Measurements from ENCODE around the gene MAGI1. TPM values are rescaled to one million over a fixed set of nuclear protein-coding genes. Genes with fewer than 3 reads are reported as not detected.

MAGI1 gene
- polyA plus RNA-seq, 1 of the 3 experiments (the other 2 are of a cell fraction), result 10.3 TPM

DNA sequence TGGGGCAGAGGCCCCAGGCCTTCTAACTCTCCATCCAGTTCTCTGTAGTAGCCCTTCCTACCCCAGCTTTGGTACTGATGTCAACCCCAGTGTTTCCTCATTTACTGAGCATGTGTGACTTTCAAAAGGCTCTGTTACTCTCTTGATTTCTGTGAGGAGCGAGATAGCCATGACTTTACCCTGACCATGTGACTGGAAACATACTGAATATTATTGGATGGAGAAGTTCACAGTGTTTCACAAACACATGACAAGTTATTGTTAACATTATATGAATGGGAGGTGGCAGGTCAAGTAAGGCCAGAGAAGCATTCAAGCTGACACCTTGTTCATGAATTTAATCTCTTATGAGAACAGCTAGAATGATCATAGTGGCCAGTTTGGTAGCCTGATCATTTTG lies 53.7 kb downstream of the MAGI1 start:
- no peaks in the 10 kb centered on the region for H3K9me2 ChIP-seq
- H3K9me3 ChIP-seq, result no peaks in the 10 kb centered on the region
- DNase-seq, result no peak
- ChIA-PET CTCF (no interaction called here), POLR2A (no interaction called here)
- peaks cover 0 to under 1% of the 10 kb centered on the region in 2 experiments; a peak in 2 of 4 replicates for H3K4me1 ChIP-seq (ENCODE audit: control insufficient read depth in 1 of 2, insufficient read depth in 2 of 2, low read depth in 1 of 2, low read length in 1 of 2)
- no peak overlapping the region for H3K4me2 ChIP-seq
- H3K79me2 ChIP-seq (ENCODE audit: insufficient read depth), result peaks cover 18% of the 10 kb centered on the region
- TF ChIP-seq MXI1 (IDR thresholded peaks at IDR 0.05; ENCODE audit: low read depth, low read length) (no peak), TEAD4 (IDR thresholded peaks at IDR 0.05; ENCODE audit: borderline replicate concordance, insufficient read depth) (no peak), SIN3A (IDR thresholded peaks at IDR 0.05; ENCODE audit: borderline replicate concordance, low read depth, low read length) (no peak), NRF1 (IDR thresholded peaks at IDR 0.05; ENCODE audit: low read depth, low read length) (no peak), RFX5 (IDR thresholded peaks at IDR 0.05; ENCODE audit: low read length) (no peak), ELF1 (IDR thresholded peaks at IDR 0.05) (no peak)
- TF ChIP-seq, protein P1, sequence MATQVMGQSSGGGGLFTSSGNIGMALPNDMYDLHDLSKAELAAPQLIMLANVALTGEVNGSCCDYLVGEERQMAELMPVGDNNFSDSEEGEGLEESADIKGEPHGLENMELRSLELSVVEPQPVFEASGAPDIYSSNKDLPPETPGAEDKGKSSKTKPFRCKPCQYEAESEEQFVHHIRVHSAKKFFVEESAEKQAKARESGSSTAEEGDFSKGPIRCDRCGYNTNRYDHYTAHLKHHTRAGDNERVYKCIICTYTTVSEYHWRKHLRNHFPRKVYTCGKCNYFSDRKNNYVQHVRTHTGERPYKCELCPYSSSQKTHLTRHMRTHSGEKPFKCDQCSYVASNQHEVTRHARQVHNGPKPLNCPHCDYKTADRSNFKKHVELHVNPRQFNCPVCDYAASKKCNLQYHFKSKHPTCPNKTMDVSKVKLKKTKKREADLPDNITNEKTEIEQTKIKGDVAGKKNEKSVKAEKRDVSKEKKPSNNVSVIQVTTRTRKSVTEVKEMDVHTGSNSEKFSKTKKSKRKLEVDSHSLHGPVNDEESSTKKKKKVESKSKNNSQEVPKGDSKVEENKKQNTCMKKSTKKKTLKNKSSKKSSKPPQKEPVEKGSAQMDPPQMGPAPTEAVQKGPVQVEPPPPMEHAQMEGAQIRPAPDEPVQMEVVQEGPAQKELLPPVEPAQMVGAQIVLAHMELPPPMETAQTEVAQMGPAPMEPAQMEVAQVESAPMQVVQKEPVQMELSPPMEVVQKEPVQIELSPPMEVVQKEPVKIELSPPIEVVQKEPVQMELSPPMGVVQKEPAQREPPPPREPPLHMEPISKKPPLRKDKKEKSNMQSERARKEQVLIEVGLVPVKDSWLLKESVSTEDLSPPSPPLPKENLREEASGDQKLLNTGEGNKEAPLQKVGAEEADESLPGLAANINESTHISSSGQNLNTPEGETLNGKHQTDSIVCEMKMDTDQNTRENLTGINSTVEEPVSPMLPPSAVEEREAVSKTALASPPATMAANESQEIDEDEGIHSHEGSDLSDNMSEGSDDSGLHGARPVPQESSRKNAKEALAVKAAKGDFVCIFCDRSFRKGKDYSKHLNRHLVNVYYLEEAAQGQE (IDR thresholded peaks at IDR 0.05; ENCODE audit: low read depth, low read length), result no peak
- H3K9ac ChIP-seq, result no peak overlapping the region
- H2AFZ ChIP-seq (ENCODE audit: low read depth), result no peak overlapping the region
- no peaks in the 10 kb centered on the region for H3K36me3 ChIP-seq (replicated peaks in 1 of 2; ENCODE audit: control insufficient read depth in 1 of 2, insufficient read depth in 2 of 2, low read length in 1 of 2)
- H3K4me3 ChIP-seq (ENCODE audit: low read depth in 2 of 2, low read length in 1 of 2), result no peak overlapping the region
- H3K27ac ChIP-seq (ENCODE audit: low read depth in 2 of 2, low read length in 1 of 2), result no peak overlapping the region
- H4K20me1 ChIP-seq (ENCODE audit: insufficient read depth), result no peaks in the 10 kb centered on the region
- H3F3A ChIP-seq (replicated peaks; ENCODE audit: insufficient read depth), result no peaks in the 10 kb centered on the region
- WGBS (ENCODE audit: low lambda C conversion rate), result 91% methylated on average over 1 of the region's 1 CpG
- no peaks in the 10 kb centered on the region for H3K27me3 ChIP-seq (ENCODE audit: insufficient read depth)

DNA sequence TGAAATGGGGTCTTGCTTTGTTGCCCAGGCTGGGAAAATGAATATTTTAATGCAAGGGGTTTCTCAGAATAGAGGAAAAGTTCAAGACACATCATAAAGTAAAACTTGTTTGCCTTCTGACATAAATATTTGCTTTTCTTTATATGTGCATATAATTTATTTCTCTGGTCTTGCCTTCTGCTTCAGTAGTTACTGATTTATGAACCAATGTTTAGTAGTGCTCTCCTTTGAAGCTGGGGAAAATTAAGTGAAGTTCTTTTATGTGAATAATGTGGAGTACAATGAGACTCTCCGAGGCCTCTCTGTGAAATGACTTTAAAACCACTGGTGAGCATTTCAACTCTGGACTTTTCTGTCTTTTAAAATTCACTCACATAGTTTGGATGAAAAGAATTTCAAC lies 55.6 kb downstream of the MAGI1 start:
- Histone ChIP-seq H3K27me3 (ENCODE audit: insufficient read depth) (no peaks in the 10 kb centered on the region), H3F3A (replicated peaks; ENCODE audit: insufficient read depth) (no peaks in the 10 kb centered on the region), H3K4me3 (ENCODE audit: low read depth in 2 of 2, low read length in 1 of 2) (no peak overlapping the region), H3K9ac (no peak overlapping the region), H3K4me2 (no peak overlapping the region), H3K27ac (ENCODE audit: low read depth in 2 of 2, low read length in 1 of 2) (no peak overlapping the region), H3K9me3 (no peaks in the 10 kb centered on the region), H3K4me1 (ENCODE audit: control insufficient read depth in 1 of 2, insufficient read depth in 2 of 2, low read depth in 1 of 2, low read length in 1 of 2) (peaks cover 0 to 17% of the 10 kb centered on the region in 2 experiments; a peak in 1 of 4 replicates), H3K9me2 (no peaks in the 10 kb centered on the region), H2AFZ (ENCODE audit: low read depth) (no peak overlapping the region), H3K36me3 (replicated peaks in 1 of 2; ENCODE audit: control insufficient read depth in 1 of 2, insufficient read depth in 2 of 2, low read length in 1 of 2) (no peaks in the 10 kb centered on the region), H4K20me1 (ENCODE audit: insufficient read depth) (no peaks in the 10 kb centered on the region), H3K79me2 (ENCODE audit: insufficient read depth) (peaks cover 23% of the 10 kb centered on the region)
- CTCF ChIA-PET, result no interaction called here
- TF ChIP-seq SIN3A (IDR thresholded peaks at IDR 0.05; ENCODE audit: borderline replicate concordance, low read depth, low read length), result no peak
- no peak for TF ChIP-seq YY1 (IDR thresholded peaks at IDR 0.05; ENCODE audit: low read depth)
- TF ChIP-seq, protein P2, sequence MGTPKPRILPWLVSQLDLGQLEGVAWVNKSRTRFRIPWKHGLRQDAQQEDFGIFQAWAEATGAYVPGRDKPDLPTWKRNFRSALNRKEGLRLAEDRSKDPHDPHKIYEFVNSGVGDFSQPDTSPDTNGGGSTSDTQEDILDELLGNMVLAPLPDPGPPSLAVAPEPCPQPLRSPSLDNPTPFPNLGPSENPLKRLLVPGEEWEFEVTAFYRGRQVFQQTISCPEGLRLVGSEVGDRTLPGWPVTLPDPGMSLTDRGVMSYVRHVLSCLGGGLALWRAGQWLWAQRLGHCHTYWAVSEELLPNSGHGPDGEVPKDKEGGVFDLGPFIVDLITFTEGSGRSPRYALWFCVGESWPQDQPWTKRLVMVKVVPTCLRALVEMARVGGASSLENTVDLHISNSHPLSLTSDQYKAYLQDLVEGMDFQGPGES (IDR thresholded peaks at IDR 0.05; ENCODE audit: low read depth, low read length), result no peak
- TF ChIP-seq TEAD4 (IDR thresholded peaks at IDR 0.05; ENCODE audit: borderline replicate concordance, insufficient read depth), result no peak
- TF ChIP-seq GABPA (IDR thresholded peaks at IDR 0.05; ENCODE audit: low read depth), result no peak
- TF ChIP-seq ELF1 (IDR thresholded peaks at IDR 0.05), result no peak
- no peak for TF ChIP-seq NFIC (IDR thresholded peaks at IDR 0.05; ENCODE audit: borderline replicate concordance)
- TF ChIP-seq FOXJ3 (CRISPR knock-in tag; IDR thresholded peaks at IDR 0.05), result no peak
- TF ChIP-seq SMC3 (IDR thresholded peaks at IDR 0.05; ENCODE audit: low read depth, low read length), result no peak
- TF ChIP-seq, protein P3, sequence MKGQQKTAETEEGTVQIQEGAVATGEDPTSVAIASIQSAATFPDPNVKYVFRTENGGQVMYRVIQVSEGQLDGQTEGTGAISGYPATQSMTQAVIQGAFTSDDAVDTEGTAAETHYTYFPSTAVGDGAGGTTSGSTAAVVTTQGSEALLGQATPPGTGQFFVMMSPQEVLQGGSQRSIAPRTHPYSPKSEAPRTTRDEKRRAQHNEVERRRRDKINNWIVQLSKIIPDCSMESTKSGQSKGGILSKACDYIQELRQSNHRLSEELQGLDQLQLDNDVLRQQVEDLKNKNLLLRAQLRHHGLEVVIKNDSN (IDR thresholded peaks at IDR 0.05; ENCODE audit: borderline replicate concordance, low read depth), result no peak
- TF ChIP-seq, protein P4, sequence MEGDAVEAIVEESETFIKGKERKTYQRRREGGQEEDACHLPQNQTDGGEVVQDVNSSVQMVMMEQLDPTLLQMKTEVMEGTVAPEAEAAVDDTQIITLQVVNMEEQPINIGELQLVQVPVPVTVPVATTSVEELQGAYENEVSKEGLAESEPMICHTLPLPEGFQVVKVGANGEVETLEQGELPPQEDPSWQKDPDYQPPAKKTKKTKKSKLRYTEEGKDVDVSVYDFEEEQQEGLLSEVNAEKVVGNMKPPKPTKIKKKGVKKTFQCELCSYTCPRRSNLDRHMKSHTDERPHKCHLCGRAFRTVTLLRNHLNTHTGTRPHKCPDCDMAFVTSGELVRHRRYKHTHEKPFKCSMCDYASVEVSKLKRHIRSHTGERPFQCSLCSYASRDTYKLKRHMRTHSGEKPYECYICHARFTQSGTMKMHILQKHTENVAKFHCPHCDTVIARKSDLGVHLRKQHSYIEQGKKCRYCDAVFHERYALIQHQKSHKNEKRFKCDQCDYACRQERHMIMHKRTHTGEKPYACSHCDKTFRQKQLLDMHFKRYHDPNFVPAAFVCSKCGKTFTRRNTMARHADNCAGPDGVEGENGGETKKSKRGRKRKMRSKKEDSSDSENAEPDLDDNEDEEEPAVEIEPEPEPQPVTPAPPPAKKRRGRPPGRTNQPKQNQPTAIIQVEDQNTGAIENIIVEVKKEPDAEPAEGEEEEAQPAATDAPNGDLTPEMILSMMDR (IDR thresholded peaks at IDR 0.05), result no peak
- TF ChIP-seq FOXM1 (IDR thresholded peaks at IDR 0.05; ENCODE audit: low read depth), result no peak
- TF ChIP-seq NRF1 (IDR thresholded peaks at IDR 0.05; ENCODE audit: low read depth, low read length), result no peak
- no peak for TF ChIP-seq TCF12 (IDR thresholded peaks at IDR 0.05)
- TF ChIP-seq, protein P5, sequence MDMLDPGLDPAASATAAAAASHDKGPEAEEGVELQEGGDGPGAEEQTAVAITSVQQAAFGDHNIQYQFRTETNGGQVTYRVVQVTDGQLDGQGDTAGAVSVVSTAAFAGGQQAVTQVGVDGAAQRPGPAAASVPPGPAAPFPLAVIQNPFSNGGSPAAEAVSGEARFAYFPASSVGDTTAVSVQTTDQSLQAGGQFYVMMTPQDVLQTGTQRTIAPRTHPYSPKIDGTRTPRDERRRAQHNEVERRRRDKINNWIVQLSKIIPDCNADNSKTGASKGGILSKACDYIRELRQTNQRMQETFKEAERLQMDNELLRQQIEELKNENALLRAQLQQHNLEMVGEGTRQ (IDR thresholded peaks at IDR 0.05; ENCODE audit: borderline replicate concordance, low read depth, low read length), result no peak
- no peak for DNase-seq
- POLR2A ChIA-PET, result no interaction called here
- WGBS (ENCODE audit: low lambda C conversion rate), result 84% methylated on average over 1 of the region's 1 CpG

Measured in SK-N-SH (cell line).